COLO668 (cell line): ENCODE results near the gene OR2A1.
"Not testable (repeated sequence)": the region's sequence is repeated elsewhere in the genome, so short reads cannot be mapped to it uniquely, and the experiment has no call there.

Source experiments
- DNase-seq: peaks from one replicate; lab custom pipeline; 2025; ENCODE audit not compliant: unreplicated experiment; lab: John Stamatoyannopoulos, UW

OR2A1 gene

GRCh38 chr7:144311872-144312469, at the start of gene OR2A1:
OR2A1 (plus strand) TSS chr7:144312419; CDS start chr7:144318125, 5,706 bp downstream.
- DNase-seq = not testable (repeated sequence)

- DNase-seq = not testable (repeated sequence)
Measured at GRCh38 chr7:144264692-144265091, 47.5 kb upstream of the OR2A1 start, which contains the start of gene OR2A7. OR2A7 (minus strand) TSS chr7:144264792; CDS start chr7:144259628, 5,164 bp downstream.

- DNase-seq = not testable (repeated sequence)
Measured at GRCh38 chr7:144269188-144269587, 43.0 kb upstream of the OR2A1 start, which contains the start of gene CTAGE8. CTAGE8 (minus strand) TSS chr7:144269288; CDS start chr7:144269250, 38 bp downstream.

- DNase-seq = not testable (repeated sequence)
Measured at GRCh38 chr7:144275281-144275680, 36.9 kb upstream of the OR2A1 start.

GRCh38 chr7:144280010-144280409, 32.2 kb upstream of the OR2A1 start:
- not testable (repeated sequence) for DNase-seq

- not testable (repeated sequence) for DNase-seq
Measured at GRCh38 chr7:144281981-144282380, 30.2 kb upstream of the OR2A1 start.

GRCh38 chr7:144282490-144282889, 29.7 kb upstream of the OR2A1 start:
- DNase-seq = not testable (repeated sequence)

GRCh38 chr7:144283716-144284115, 28.5 kb upstream of the OR2A1 start:
- DNase-seq = not testable (repeated sequence)

GRCh38 chr7:144287171-144287784, 24.9 kb upstream of the OR2A1 start:
- DNase-seq = not testable (repeated sequence)

- not testable (repeated sequence) for DNase-seq
Measured at GRCh38 chr7:144291607-144292006, 20.6 kb upstream of the OR2A1 start.

GRCh38 chr7:144292384-144293161, 19.6 kb upstream of the OR2A1 start:
- not testable (repeated sequence) for DNase-seq

- DNase-seq = not testable (repeated sequence)
Measured at GRCh38 chr7:144293794-144294499, 18.3 kb upstream of the OR2A1 start.

GRCh38 chr7:144302578-144303303, 9.5 kb upstream of the OR2A1 start:
- not testable (repeated sequence) for DNase-seq

- not testable (repeated sequence) for DNase-seq
Measured at GRCh38 chr7:144303607-144304006, 8.6 kb upstream of the OR2A1 start.

- not testable (repeated sequence) for DNase-seq
Measured at GRCh38 chr7:144305156-144305555, 7.1 kb upstream of the OR2A1 start.

- DNase-seq = not testable (repeated sequence)
Measured at GRCh38 chr7:144309702-144310101, 2.5 kb upstream of the OR2A1 start.

GRCh38 chr7:144311218-144311617, 1.0 kb upstream of the OR2A1 start:
- DNase-seq = not testable (repeated sequence)

- not testable (repeated sequence) for DNase-seq
Measured at GRCh38 chr7:144317537-144317936, 5.3 kb downstream of the OR2A1 start.

GRCh38 chr7:144319547-144319946, 7.3 kb downstream of the OR2A1 start:
- not testable (repeated sequence) for DNase-seq

GRCh38 chr7:144321677-144322206, 9.5 kb downstream of the OR2A1 start:
- not testable (repeated sequence) for DNase-seq
